HG03457 (cell line): Measurements from ENCODE around the gene SPSB2.
"Not testable (repeated sequence)": the region's sequence is repeated elsewhere in the genome, so short reads cannot be mapped to it uniquely, and the experiment has no call there.

Experiments used
- ATAC-seq: cut with Tn5 transposase; IDR thresholded peaks from one replicate; pipeline ENCODE4 v1.9.1; 2021; ENCODE audit warnings: moderate number of reproducible peaks; ENCODE audit not compliant: unreplicated experiment

The SPSB2 gene

GRCh38 chr12:6903722-6904121 is 30.6 kb upstream of the SPSB2 start:
- no peak for ATAC-seq

GRCh38 chr12:6902448-6902847 is 29.3 kb upstream of the SPSB2 start:
- no peak for ATAC-seq

- no peak for ATAC-seq
Measured at GRCh38 chr12:6899837-6900519, 26.9 kb upstream of the SPSB2 start.

- ATAC-seq: no peak
Measured at GRCh38 chr12:6899427-6899826, 26.3 kb upstream of the SPSB2 start.

GRCh38 chr12:6896846-6897435 is 23.8 kb upstream of the SPSB2 start:
- no peak for ATAC-seq

GRCh38 chr12:6894321-6894720 is 21.2 kb upstream of the SPSB2 start:
- ATAC-seq: no peak

- not testable (repeated sequence) for ATAC-seq
Measured at GRCh38 chr12:6892683-6893082, 19.6 kb upstream of the SPSB2 start.

GRCh38 chr12:6891646-6892001 is 18.5 kb upstream of the SPSB2 start:
- ATAC-seq: no peak

- peak; percentile 85 for ATAC-seq
Measured at GRCh38 chr12:6890789-6891645, 17.9 kb upstream of the SPSB2 start.

- not testable (repeated sequence) for ATAC-seq
Measured at GRCh38 chr12:6889775-6890573, 16.9 kb upstream of the SPSB2 start.

GRCh38 chr12:6888794-6889193 is 15.7 kb upstream of the SPSB2 start:
- not testable (repeated sequence) for ATAC-seq

- ATAC-seq: no peak
Measured at GRCh38 chr12:6888360-6888759, 15.3 kb upstream of the SPSB2 start.

- ATAC-seq: no peak
Measured at GRCh38 chr12:6887460-6887859, 14.4 kb upstream of the SPSB2 start.

GRCh38 chr12:6886206-6886999 is 13.3 kb upstream of the SPSB2 start:
- not testable (repeated sequence) for ATAC-seq

GRCh38 chr12:6884539-6884938 is 11.4 kb upstream of the SPSB2 start:
- ATAC-seq: no peak

- ATAC-seq: no peak
Measured at GRCh38 chr12:6883683-6884082, 10.6 kb upstream of the SPSB2 start.

GRCh38 chr12:6883252-6883651 is 10.1 kb upstream of the SPSB2 start:
- ATAC-seq: no peak

GRCh38 chr12:6879824-6880223 is 6.7 kb upstream of the SPSB2 start:
- not testable (repeated sequence) for ATAC-seq

GRCh38 chr12:6874015-6874368 is 889 bp upstream of the SPSB2 start:
- ATAC-seq: not testable (repeated sequence)
